MCF 10A (cell line): Measurements from ENCODE around the gene HSPA2. TPM values are rescaled to one million over a fixed set of nuclear protein-coding genes. Genes with fewer than 3 reads are reported as not detected.

Source experiments
- BruUV-seq: library from RNA; stranded (reverse); fragments of 400-500 nt; replicated peaks from 2 replicates; lab custom pipeline; 2021; lab: Mats Ljungman, UMichigan
- CTCF ChIA-PET: fragments of 300-600 bp; sonication (Branson Sonifier 250); formaldehyde crosslinking; extraction: SDS; loops from one replicate; lab custom pipeline; 2021; ENCODE audit warnings: antibody characterized with exemption, inconsistent platforms; lab: Yijun Ruan, JAX
- POLR2A ChIA-PET: fragments of 300-600, 350-650 bp; sonication (Branson Sonifier 250); formaldehyde crosslinking; extraction: SDS; loops from one replicate; lab custom pipeline; 2020; ENCODE audit warnings: antibody characterized with exemption, inconsistent platforms; lab: Yijun Ruan, JAX
- DNase-seq: peaks from one replicate; pipeline ENCODE4 v3.0.0-alpha.2; 2018; ENCODE audit not compliant: unreplicated experiment
- H3K27ac Mint-ChIP-seq: one replicate; pipeline ENCODE4 v1.8.0; 2022; ENCODE audit warnings: mild to moderate bottlenecking, low read depth, mixed read lengths; ENCODE audit not compliant: unreplicated experiment
- H3K27me3 Mint-ChIP-seq: one replicate; pipeline ENCODE4 v1.8.0; 2022; ENCODE audit warnings: mixed read lengths; ENCODE audit not compliant: insufficient read depth, unreplicated experiment
- H3K36me3 Mint-ChIP-seq: one replicate; pipeline ENCODE4 v1.8.0; 2022; ENCODE audit warnings: mild to moderate bottlenecking, moderate library complexity, mixed read lengths; ENCODE audit not compliant: insufficient read depth, unreplicated experiment
- H3K4me1 Mint-ChIP-seq: one replicate; pipeline ENCODE4 v1.8.0; 2022; ENCODE audit warnings: mixed read lengths; ENCODE audit not compliant: insufficient read depth, unreplicated experiment
- H3K4me3 Mint-ChIP-seq: one replicate; pipeline ENCODE4 v1.8.0; 2022; ENCODE audit warnings: mild to moderate bottlenecking, moderate library complexity, mixed read lengths; ENCODE audit not compliant: unreplicated experiment
- H3K9me3 Mint-ChIP-seq: one replicate; pipeline ENCODE4 v1.8.0; 2022; ENCODE audit warnings: mixed read lengths; ENCODE audit not compliant: unreplicated experiment
- CTCF ChIP-seq: fragments of 200-600 bp; IDR thresholded peaks from one replicate; pipeline ENCODE4 v1.8.0; 2022; ENCODE audit warnings: antibody characterized with exemption, mild to moderate bottlenecking; ENCODE audit not compliant: unreplicated experiment
- intact Hi-C: fragments of 100-400 bp; cut with micrococcal nuclease; formaldehyde crosslinking; loops from 2 replicates; pipeline ENCODE4 v1.14.1; 2022
- total RNA-seq: library from RNA; stranded (reverse); gene quantifications from 2 replicates; pipeline ENCODE4 v1.2.3, GENCODE V29; 2022

HSPA2 gene
- total RNA-seq, 1 experiment from 2014 or later = 0.51 TPM

DNA sequence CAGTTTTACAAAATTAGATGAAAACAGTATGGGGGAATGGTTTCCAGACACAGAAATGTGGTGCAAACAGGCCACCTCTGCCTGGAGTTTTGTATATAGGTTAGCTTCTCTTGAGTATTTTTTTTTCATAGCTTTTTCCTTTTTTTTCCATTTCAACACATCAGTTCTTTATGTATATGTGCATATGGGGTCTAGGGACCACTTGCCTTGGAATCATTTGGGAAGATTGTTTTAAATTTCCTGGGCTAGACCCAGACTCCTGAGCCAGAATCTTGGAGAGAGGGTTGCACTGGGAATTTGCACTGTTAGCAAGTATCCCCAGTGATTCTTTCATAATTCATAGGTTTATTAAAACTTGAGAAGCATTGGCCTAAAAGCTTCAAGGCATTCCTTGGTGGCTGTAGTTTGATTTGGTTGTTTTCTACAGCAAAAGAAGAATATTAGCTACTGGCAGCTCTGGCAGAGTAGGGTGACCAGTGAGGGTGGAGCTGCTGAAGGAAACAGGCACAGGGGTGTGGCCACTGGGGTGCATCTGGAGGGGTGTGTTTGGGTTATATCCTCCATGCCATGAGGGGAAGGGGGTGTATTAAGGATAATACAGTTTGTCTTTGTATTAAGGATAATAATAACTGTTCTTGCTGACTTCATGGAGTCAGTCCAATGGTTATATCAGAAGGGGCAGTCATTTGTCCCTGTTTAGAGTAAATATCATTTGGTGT is 32.0 kb downstream of the HSPA2 start:
- intact Hi-C loops = no loop called here
- no peaks in the 10 kb centered on the region for H3K36me3 Mint-ChIP-seq
- no TSS peak for BruUV-seq
- H3K4me3 Mint-ChIP-seq = no peak overlapping the region
- no peak for DNase-seq
- no peaks in the 10 kb centered on the region for H3K9me3 Mint-ChIP-seq
- TF ChIP-seq CTCF = no peak
- no peak overlapping the region for H3K27ac Mint-ChIP-seq
- H3K27me3 Mint-ChIP-seq = no peaks in the 10 kb centered on the region
- ChIA-PET CTCF (interaction anchor here (0.6 to 1.0 kb wide), 3 partner anchors 47 to 73 kb away, joined by 3 to 4 read pairs (median 3); no protein-coding TSS in a partner anchor), POLR2A (interaction anchor here (1.2 kb wide), 1 partner anchor 13 kb away, joined by 3 read pairs; no protein-coding TSS in a partner anchor)
- H3K4me1 Mint-ChIP-seq = peaks cover 6% of the 10 kb centered on the region

GRCh38 chr14:64573109-64573508 is 32.6 kb downstream of the HSPA2 start:
- Mint-ChIP-seq H3K27me3 (no peaks in the 10 kb centered on the region), H3K4me3 (no peak overlapping the region), H3K36me3 (no peaks in the 10 kb centered on the region), H3K4me1 (peaks cover 6% of the 10 kb centered on the region), H3K9me3 (no peaks in the 10 kb centered on the region), H3K27ac (no peak overlapping the region)
- no TSS peak for BruUV-seq
- intact Hi-C loops = no loop called here
- ChIA-PET CTCF (interaction anchor here (0.6 to 0.8 kb wide), 2 partner anchors 64 to 69 kb away, joined by 3 to 4 read pairs; no protein-coding TSS in a partner anchor), POLR2A (interaction anchor here (1.2 kb wide), 1 partner anchor 12 kb away, joined by 3 read pairs; no protein-coding TSS in a partner anchor)
- no peak for TF ChIP-seq CTCF
- DNase-seq = no peak

DNA sequence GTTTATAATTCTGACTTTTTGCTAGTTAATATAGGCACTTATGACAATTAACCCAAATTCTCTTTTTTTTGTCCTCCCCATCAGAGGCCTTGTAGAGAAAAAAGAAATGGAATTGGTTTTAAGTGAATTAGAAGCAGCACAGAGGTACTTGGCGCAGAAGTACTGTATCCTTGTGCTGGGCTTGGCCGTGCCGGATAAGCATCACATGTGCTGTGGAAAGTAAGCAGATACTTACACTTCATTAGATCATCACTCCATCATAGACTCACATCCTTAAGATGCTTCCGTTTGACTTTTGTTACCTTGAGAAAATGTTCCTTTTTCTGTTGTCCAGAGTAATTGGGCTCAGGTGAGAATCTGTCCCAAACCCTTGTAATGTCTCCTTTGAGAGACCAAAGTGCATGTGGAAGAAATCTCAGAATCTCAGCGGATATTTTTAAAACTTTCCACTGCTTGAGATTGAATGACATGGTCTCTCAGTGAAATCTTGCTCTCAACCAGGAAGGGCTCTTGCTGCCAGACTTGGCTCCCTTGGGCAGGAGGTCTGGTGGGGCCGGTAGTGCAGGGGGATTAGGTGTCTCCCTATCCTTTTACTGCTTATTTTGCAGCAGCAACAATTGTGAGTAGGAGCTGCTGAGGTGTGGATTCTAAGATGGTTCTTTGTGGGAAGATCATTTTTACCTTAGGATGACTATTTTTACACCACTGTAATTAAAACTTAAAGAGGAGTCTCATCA is 34.0 kb downstream of the HSPA2 start:
- ChIA-PET POLR2A (no interaction called here), CTCF (no interaction called here)
- intact Hi-C loops = no loop called here
- no peaks in the 10 kb centered on the region for H3K27me3 Mint-ChIP-seq
- no peaks in the 10 kb centered on the region for H3K36me3 Mint-ChIP-seq
- H3K4me3 Mint-ChIP-seq = no peak overlapping the region
- no peak overlapping the region for H3K27ac Mint-ChIP-seq
- no peaks in the 10 kb centered on the region for H3K9me3 Mint-ChIP-seq
- BruUV-seq = no TSS peak
- TF ChIP-seq CTCF = no peak
- no peak for DNase-seq
- H3K4me1 Mint-ChIP-seq = no peaks in the 10 kb centered on the region

GRCh38 chr14:64577211-64577610 is 36.7 kb downstream of the HSPA2 start:
- no peaks in the 10 kb centered on the region for H3K9me3 Mint-ChIP-seq
- no peak overlapping the region for H3K27ac Mint-ChIP-seq
- H3K36me3 Mint-ChIP-seq = no peaks in the 10 kb centered on the region
- DNase-seq = no peak
- no peaks in the 10 kb centered on the region for H3K4me1 Mint-ChIP-seq
- TF ChIP-seq CTCF = no peak
- intact Hi-C loops = no loop called here
- no peak overlapping the region for H3K4me3 Mint-ChIP-seq
- H3K27me3 Mint-ChIP-seq = no peaks in the 10 kb centered on the region
- POLR2A ChIA-PET = interaction anchor here (0.7 kb wide), 1 partner anchor 52 kb away, joined by 3 read pairs; no protein-coding TSS in a partner anchor
- CTCF ChIA-PET = no interaction called here
- BruUV-seq = no TSS peak
